DOHH2 (cell line): ENCODE data around the gene IL19.

Experiments used
- H3F3A ChIP-seq: fragments of 200-600 bp; sonication (generic), shearing (Covaris generic); 2 replicates; pipeline ENCODE4 v1.6.0; 2016; ENCODE audit warnings: antibody characterized with exemption, mild to moderate bottlenecking; ENCODE audit not compliant: control insufficient read depth, insufficient read depth
- H3K27ac ChIP-seq: fragments of 200-600 bp; sonication (generic); 2 replicates; pipeline ENCODE4 v1.5.1; 2014; ENCODE audit warnings: low read depth, mild to moderate bottlenecking, low read length, moderate library complexity
- H3K27me3 ChIP-seq: fragments of 200-600 bp; sonication (generic); 2 replicates; pipeline ENCODE4 v1.6.1; 2014; ENCODE audit warnings: mild to moderate bottlenecking, low read length, mixed read lengths; ENCODE audit not compliant: control insufficient read depth
- H3K36me3 ChIP-seq: fragments of 200-600 bp; sonication (generic); 2 replicates; pipeline ENCODE4 v1.6.1; 2014; ENCODE audit warnings: mild to moderate bottlenecking, low read length, moderate library complexity, mixed read lengths; ENCODE audit not compliant: control insufficient read depth
- H3K4me1 ChIP-seq: fragments of 200-600 bp; sonication (generic); 2 replicates; pipeline ENCODE4 v1.6.1; 2014; ENCODE audit warnings: mild to moderate bottlenecking, low read length, mixed read lengths; ENCODE audit not compliant: control insufficient read depth
- H3K4me2 ChIP-seq: fragments of 200-600 bp; sonication (generic); 2 replicates; pipeline ENCODE4 v1.6.0; 2014; ENCODE audit warnings: mild to moderate bottlenecking, low read length, moderate library complexity
- H3K4me3 ChIP-seq: fragments of 200-600 bp; sonication (generic); 2 replicates; pipeline ENCODE4 v1.5.1; 2014; ENCODE audit warnings: mild to moderate bottlenecking, low read length, mixed read lengths
- H3K79me2 ChIP-seq: fragments of 200-600 bp; sonication (generic); 2 replicates; pipeline ENCODE4 v1.6.1; 2014; ENCODE audit warnings: mild to moderate bottlenecking, low read length, mixed read lengths; ENCODE audit not compliant: control insufficient read depth
- H3K9me2 ChIP-seq: fragments of 200-600 bp; sonication (generic); replicated peaks from 2 replicates; pipeline ENCODE4 v1.6.1; 2014; ENCODE audit warnings: mild to moderate bottlenecking, low read length, mixed read lengths; ENCODE audit not compliant: control insufficient read depth
- H3K9me3 ChIP-seq: fragments of 200-600 bp; sonication (generic); 2 replicates; pipeline ENCODE4 v1.6.1; 2014; ENCODE audit warnings: antibody characterized with exemption, low read length, mixed read lengths; ENCODE audit not compliant: control insufficient read depth, insufficient read depth
- H4K20me1 ChIP-seq: fragments of 200-600 bp; sonication (generic); 2 replicates; pipeline ENCODE4 v1.6.0; 2014; ENCODE audit warnings: low read depth, mild to moderate bottlenecking, antibody characterized with exemption, low read length, moderate library complexity; ENCODE audit not compliant: control insufficient read depth, insufficient read depth
- CTCF ChIP-seq: fragments of 200-600 bp; sonication (generic); IDR thresholded peaks from one replicate; pipeline ENCODE4 v1.5.1; 2014; ENCODE audit warnings: antibody characterized with exemption, mild to moderate bottlenecking, low read depth, low read length; ENCODE audit not compliant: poor library complexity, severe bottlenecking
- EZH2phosphoT487 ChIP-seq: fragments of 200-600 bp; sonication (generic); IDR thresholded peaks from 2 replicates; pipeline ENCODE4 v1.6.1; 2017; ENCODE audit warnings: borderline replicate concordance, mild to moderate bottlenecking, antibody characterized with exemption, low read length, moderate library complexity, mixed read lengths

IL19 gene

GRCh38 chr1:206782448-206782847 is 11.9 kb downstream of the IL19 start:
- no peak overlapping the region for H3K27ac ChIP-seq
- H4K20me1 ChIP-seq = no peaks in the 10 kb centered on the region
- H3K4me2 ChIP-seq = peak overlapping the region; percentile 1; the same call in 1 of the 2 replicates
- H3F3A ChIP-seq = no peaks in the 10 kb centered on the region
- no peaks in the 10 kb centered on the region for H3K9me3 ChIP-seq
- no peaks in the 10 kb centered on the region for H3K36me3 ChIP-seq
- peaks cover 10% of the 10 kb centered on the region for H3K4me1 ChIP-seq
- H3K9me2 ChIP-seq = no peaks in the 10 kb centered on the region
- peaks cover 38% of the 10 kb centered on the region for H3K27me3 ChIP-seq
- TF ChIP-seq CTCF = no peak
- TF ChIP-seq EZH2phosphoT487 = no peak
- no peaks in the 10 kb centered on the region for H3K79me2 ChIP-seq
- no peak overlapping the region for H3K4me3 ChIP-seq

- no peaks in the 10 kb centered on the region for H3K9me3 ChIP-seq
- H3K9me2 ChIP-seq = no peaks in the 10 kb centered on the region
- no peaks in the 10 kb centered on the region for H3K79me2 ChIP-seq
- H3K4me3 ChIP-seq = no peak overlapping the region
- no peak overlapping the region for H3K4me2 ChIP-seq
- no peaks in the 10 kb centered on the region for H3K36me3 ChIP-seq
- H3F3A ChIP-seq = no peaks in the 10 kb centered on the region
- H3K4me1 ChIP-seq = peaks cover 10% of the 10 kb centered on the region
- H4K20me1 ChIP-seq = no peaks in the 10 kb centered on the region
- H3K27me3 ChIP-seq = peaks cover 47% of the 10 kb centered on the region
- TF ChIP-seq EZH2phosphoT487 = no peak
- no peak for TF ChIP-seq CTCF
- H3K27ac ChIP-seq = no peak overlapping the region
Observed at GRCh38 chr1:206783506-206783905, 12.9 kb downstream of the IL19 start.

- Histone ChIP-seq H3K4me3 (no peak overlapping the region), H3F3A (no peaks in the 10 kb centered on the region), H3K9me2 (no peaks in the 10 kb centered on the region), H3K27me3 (peaks cover 56% of the 10 kb centered on the region), H4K20me1 (no peaks in the 10 kb centered on the region), H3K36me3 (no peaks in the 10 kb centered on the region), H3K4me2 (no peak overlapping the region), H3K27ac (no peak overlapping the region), H3K4me1 (peaks cover 10% of the 10 kb centered on the region), H3K9me3 (no peaks in the 10 kb centered on the region), H3K79me2 (no peaks in the 10 kb centered on the region)
- TF ChIP-seq CTCF (no peak), EZH2phosphoT487 (no peak)
Observed at GRCh38 chr1:206784471-206784903, 13.9 kb downstream of the IL19 start.
